HEK293 (cell line): ENCODE measurements around the gene PARP9.

ENCODE experiments used
- CTCF ChIA-PET: fragments of 350-600 bp; formaldehyde crosslinking; extraction: SDS; loops from one replicate; lab custom pipeline; 2021; ENCODE audit warnings: antibody characterized with exemption; lab: Yijun Ruan, JAX
- POLR2A ChIA-PET: fragments of 300-600 bp; formaldehyde crosslinking; extraction: SDS; loops from one replicate; lab custom pipeline; 2020; ENCODE audit warnings: antibody characterized with exemption, inconsistent platforms; lab: Yijun Ruan, JAX
- H3K27ac ChIP-seq: fragments of 200-500 bp; sonication (Bioruptor generic); 2 replicates; pipeline ENCODE4 v1.5.1; 2014; ENCODE audit warnings: low read depth, low read length, control low read depth, inconsistent platforms; ENCODE audit errors: extremely low read depth
- H3K36me3 ChIP-seq, 2 experiments: fragments of 200-500 bp in 1 of 2; sonication (Bioruptor generic) in 1 of 2; 1 replicate in 1 of 2; 2 replicates in 1 of 2; pipeline ENCODE4 v1.5.1; 2014 to 2017; ENCODE audit warnings: inconsistent platforms in 2 of 2, low read length in 2 of 2; ENCODE audit not compliant: control insufficient read depth in 2 of 2, insufficient read depth in 1 of 2
- H3K4me1 ChIP-seq: fragments of 200-500 bp; sonication (Bioruptor generic); 2 replicates; pipeline ENCODE4 v1.5.1; 2014; ENCODE audit warnings: mild to moderate bottlenecking, low read length, inconsistent platforms; ENCODE audit not compliant: control insufficient read depth, insufficient read depth
- H3K4me3 ChIP-seq: 2 replicates; pipeline ENCODE4 v1.5.1; 2011; ENCODE audit warnings: low read depth, mild to moderate bottlenecking, control low read depth, low read length, moderate library complexity
- H3K9me3 ChIP-seq: fragments of 200-500 bp; sonication (Bioruptor generic); 2 replicates; pipeline ENCODE4 v1.5.1; 2014; ENCODE audit warnings: low read depth, low read length, inconsistent platforms; ENCODE audit not compliant: control insufficient read depth, insufficient read depth
- BCL11B ChIP-seq: fragments of 450-650 bp; formaldehyde crosslinking; IDR thresholded peaks from 2 replicates; pipeline ENCODE4 v1.5.1; 2016; ENCODE audit warnings: low read depth, missing biosample characterization, missing genetic modification characterization
- EGR2 ChIP-seq: fragments of 450-650 bp; formaldehyde crosslinking; IDR thresholded peaks from 2 replicates; pipeline ENCODE4 v1.5.1; 2016; ENCODE audit warnings: low read depth, missing biosample characterization, missing genetic modification characterization
- GLI4 ChIP-seq: fragments of 450-650 bp; formaldehyde crosslinking; IDR thresholded peaks from 2 replicates; pipeline ENCODE4 v1.5.1; 2016; ENCODE audit warnings: missing biosample characterization, missing genetic modification characterization
- KLF16 ChIP-seq: fragments of 450-650 bp; formaldehyde crosslinking; IDR thresholded peaks from 2 replicates; pipeline ENCODE4 v1.5.1; 2017; ENCODE audit warnings: missing biosample characterization, missing genetic modification characterization
- MEIS1 ChIP-seq: sonication (generic); formaldehyde crosslinking; IDR thresholded peaks from 2 replicates; pipeline ENCODE4 v1.8.1; 2022; ENCODE audit warnings: missing genetic modification reagents, mild to moderate bottlenecking, borderline replicate concordance
- SETDB1 ChIP-seq: IDR thresholded peaks from one replicate; pipeline ENCODE4 v1.6.1; 2017; ENCODE audit warnings: mild to moderate bottlenecking, low read length, moderate library complexity, mixed read lengths; ENCODE audit not compliant: insufficient read length
- TRIM28 ChIP-seq: IDR thresholded peaks from 2 replicates; pipeline ENCODE4 v1.6.1; 2011; ENCODE audit warnings: low read length, control low read depth, borderline replicate concordance
- ZBTB21 ChIP-seq: fragments of 450-650 bp; formaldehyde crosslinking; IDR thresholded peaks from 2 replicates; pipeline ENCODE4 v1.5.1; 2017; ENCODE audit warnings: missing biosample characterization, missing genetic modification characterization
- ZFP3 ChIP-seq: fragments of 450-650 bp; formaldehyde crosslinking; IDR thresholded peaks from 2 replicates; pipeline ENCODE4 v1.5.1; 2016; ENCODE audit warnings: low read depth, missing biosample characterization, missing genetic modification characterization
- ZFP69B ChIP-seq: fragments of 450-650 bp; formaldehyde crosslinking; IDR thresholded peaks from 2 replicates; pipeline ENCODE4 v1.5.1; 2016; ENCODE audit warnings: missing biosample characterization, missing genetic modification characterization
- ZNF140 ChIP-seq: fragments of 450-650 bp; formaldehyde crosslinking; IDR thresholded peaks from 2 replicates; pipeline ENCODE4 v1.5.1; 2016; ENCODE audit warnings: missing biosample characterization, missing genetic modification characterization
- ZNF16 ChIP-seq: fragments of 450-650 bp; formaldehyde crosslinking; IDR thresholded peaks from 2 replicates; pipeline ENCODE4 v1.5.1; 2016; ENCODE audit warnings: low read depth, missing biosample characterization, missing genetic modification characterization
- ZNF19 ChIP-seq: fragments of 450-650 bp; formaldehyde crosslinking; IDR thresholded peaks from 2 replicates; pipeline ENCODE4; 2016; ENCODE audit warnings: missing biosample characterization, missing genetic modification characterization, low read depth
- ZNF2 ChIP-seq: fragments of 450-650 bp; formaldehyde crosslinking; IDR thresholded peaks from 2 replicates; pipeline ENCODE4 v1.5.1; 2016; ENCODE audit warnings: missing biosample characterization, missing genetic modification characterization
- ZNF514 ChIP-seq: fragments of 450-650 bp; formaldehyde crosslinking; IDR thresholded peaks from 2 replicates; pipeline ENCODE4 v1.5.1; 2016; ENCODE audit warnings: missing biosample characterization, missing genetic modification characterization
- ZNF544 ChIP-seq: fragments of 450-650 bp; formaldehyde crosslinking; IDR thresholded peaks from 2 replicates; pipeline ENCODE4 v1.5.0; 2017; ENCODE audit warnings: missing biosample characterization, missing genetic modification characterization
- ZNF558 ChIP-seq: fragments of 450-650 bp; formaldehyde crosslinking; IDR thresholded peaks from 2 replicates; pipeline ENCODE4 v1.5.1; 2016; ENCODE audit warnings: missing biosample characterization, missing genetic modification characterization
- ZNF596 ChIP-seq: fragments of 450-650 bp; IDR thresholded peaks from 2 replicates; pipeline ENCODE4 v1.5.0; 2018; ENCODE audit warnings: missing biosample characterization, mild to moderate bottlenecking, missing genetic modification characterization, moderate library complexity
- TF ChIP-seq, protein P1 (sequence below): fragments of 450-650 bp; formaldehyde crosslinking; IDR thresholded peaks from 2 replicates; pipeline ENCODE4 v1.5.1; 2016; ENCODE audit warnings: missing biosample characterization, missing genetic modification characterization
- TF ChIP-seq, protein P2 (sequence below): fragments of 450-650 bp; formaldehyde crosslinking; IDR thresholded peaks from 2 replicates; pipeline ENCODE4 v1.5.1; 2016; ENCODE audit warnings: missing biosample characterization, missing genetic modification characterization
- TF ChIP-seq, protein P3 (sequence below): fragments of 450-650 bp; formaldehyde crosslinking; IDR thresholded peaks from 2 replicates; pipeline ENCODE4 v1.5.1; 2016; ENCODE audit warnings: missing biosample characterization, missing genetic modification characterization, borderline replicate concordance

Gene PARP9

DNA sequence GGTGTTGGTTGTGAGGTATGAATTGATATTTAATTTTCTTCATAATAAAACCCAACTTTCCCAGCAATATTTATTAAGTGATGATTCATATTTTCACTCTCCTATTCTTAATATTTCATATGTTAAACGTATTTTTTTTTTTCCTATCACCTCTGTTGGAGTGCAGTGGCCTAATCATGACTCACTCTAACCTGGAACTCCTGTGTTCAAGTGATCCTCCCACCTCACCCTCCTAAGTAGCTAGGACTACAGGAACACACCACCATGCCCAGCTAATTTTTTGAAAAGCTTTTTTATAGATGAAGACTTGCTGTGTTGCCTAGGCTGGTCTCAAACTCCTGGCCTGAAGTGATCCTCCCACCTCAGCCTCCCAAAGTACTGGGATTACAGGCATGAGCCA lies 22.0 kb upstream of the PARP9 start:
- POLR2A ChIA-PET: no interaction called here
- Histone ChIP-seq H3K36me3 (no peaks in the 10 kb centered on the region), H3K27ac (no peak overlapping the region), H3K4me1 (no peaks in the 10 kb centered on the region), H3K4me3 (no peak overlapping the region), H3K9me3 (no peaks in the 10 kb centered on the region)
- CTCF ChIA-PET: interaction anchor here (0.6 kb wide), 2 partner anchors 481 to 1871 kb away, joined by 3 read pairs; no protein-coding TSS in a partner anchor
- no peak for TF ChIP-seq ZBTB21 (tag by site-specific recombination)
- TF ChIP-seq EGR2 (tag by site-specific recombination): no peak
- TF ChIP-seq MEIS1: no peak
- TF ChIP-seq, protein P1, sequence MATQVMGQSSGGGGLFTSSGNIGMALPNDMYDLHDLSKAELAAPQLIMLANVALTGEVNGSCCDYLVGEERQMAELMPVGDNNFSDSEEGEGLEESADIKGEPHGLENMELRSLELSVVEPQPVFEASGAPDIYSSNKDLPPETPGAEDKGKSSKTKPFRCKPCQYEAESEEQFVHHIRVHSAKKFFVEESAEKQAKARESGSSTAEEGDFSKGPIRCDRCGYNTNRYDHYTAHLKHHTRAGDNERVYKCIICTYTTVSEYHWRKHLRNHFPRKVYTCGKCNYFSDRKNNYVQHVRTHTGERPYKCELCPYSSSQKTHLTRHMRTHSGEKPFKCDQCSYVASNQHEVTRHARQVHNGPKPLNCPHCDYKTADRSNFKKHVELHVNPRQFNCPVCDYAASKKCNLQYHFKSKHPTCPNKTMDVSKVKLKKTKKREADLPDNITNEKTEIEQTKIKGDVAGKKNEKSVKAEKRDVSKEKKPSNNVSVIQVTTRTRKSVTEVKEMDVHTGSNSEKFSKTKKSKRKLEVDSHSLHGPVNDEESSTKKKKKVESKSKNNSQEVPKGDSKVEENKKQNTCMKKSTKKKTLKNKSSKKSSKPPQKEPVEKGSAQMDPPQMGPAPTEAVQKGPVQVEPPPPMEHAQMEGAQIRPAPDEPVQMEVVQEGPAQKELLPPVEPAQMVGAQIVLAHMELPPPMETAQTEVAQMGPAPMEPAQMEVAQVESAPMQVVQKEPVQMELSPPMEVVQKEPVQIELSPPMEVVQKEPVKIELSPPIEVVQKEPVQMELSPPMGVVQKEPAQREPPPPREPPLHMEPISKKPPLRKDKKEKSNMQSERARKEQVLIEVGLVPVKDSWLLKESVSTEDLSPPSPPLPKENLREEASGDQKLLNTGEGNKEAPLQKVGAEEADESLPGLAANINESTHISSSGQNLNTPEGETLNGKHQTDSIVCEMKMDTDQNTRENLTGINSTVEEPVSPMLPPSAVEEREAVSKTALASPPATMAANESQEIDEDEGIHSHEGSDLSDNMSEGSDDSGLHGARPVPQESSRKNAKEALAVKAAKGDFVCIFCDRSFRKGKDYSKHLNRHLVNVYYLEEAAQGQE (tag by site-specific recombination): no peak
- TF ChIP-seq ZNF544 (tag by site-specific recombination): no peak
- TF ChIP-seq ZNF140 (tag by site-specific recombination): no peak
- no peak for TF ChIP-seq ZNF596 (tag by site-specific recombination)
- TF ChIP-seq ZNF16 (tag by site-specific recombination): no peak
- TF ChIP-seq ZNF19 (tag by site-specific recombination): no peak
- no peak for TF ChIP-seq ZFP3 (tag by site-specific recombination)
- TF ChIP-seq ZNF2 (tag by site-specific recombination): no peak
- TF ChIP-seq, protein P2, sequence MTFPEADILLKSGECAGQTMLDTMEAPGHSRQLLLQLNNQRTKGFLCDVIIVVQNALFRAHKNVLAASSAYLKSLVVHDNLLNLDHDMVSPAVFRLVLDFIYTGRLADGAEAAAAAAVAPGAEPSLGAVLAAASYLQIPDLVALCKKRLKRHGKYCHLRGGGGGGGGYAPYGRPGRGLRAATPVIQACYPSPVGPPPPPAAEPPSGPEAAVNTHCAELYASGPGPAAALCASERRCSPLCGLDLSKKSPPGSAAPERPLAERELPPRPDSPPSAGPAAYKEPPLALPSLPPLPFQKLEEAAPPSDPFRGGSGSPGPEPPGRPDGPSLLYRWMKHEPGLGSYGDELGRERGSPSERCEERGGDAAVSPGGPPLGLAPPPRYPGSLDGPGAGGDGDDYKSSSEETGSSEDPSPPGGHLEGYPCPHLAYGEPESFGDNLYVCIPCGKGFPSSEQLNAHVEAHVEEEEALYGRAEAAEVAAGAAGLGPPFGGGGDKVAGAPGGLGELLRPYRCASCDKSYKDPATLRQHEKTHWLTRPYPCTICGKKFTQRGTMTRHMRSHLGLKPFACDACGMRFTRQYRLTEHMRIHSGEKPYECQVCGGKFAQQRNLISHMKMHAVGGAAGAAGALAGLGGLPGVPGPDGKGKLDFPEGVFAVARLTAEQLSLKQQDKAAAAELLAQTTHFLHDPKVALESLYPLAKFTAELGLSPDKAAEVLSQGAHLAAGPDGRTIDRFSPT (tag by site-specific recombination): no peak
- no peak for TF ChIP-seq ZFP69B

DNA sequence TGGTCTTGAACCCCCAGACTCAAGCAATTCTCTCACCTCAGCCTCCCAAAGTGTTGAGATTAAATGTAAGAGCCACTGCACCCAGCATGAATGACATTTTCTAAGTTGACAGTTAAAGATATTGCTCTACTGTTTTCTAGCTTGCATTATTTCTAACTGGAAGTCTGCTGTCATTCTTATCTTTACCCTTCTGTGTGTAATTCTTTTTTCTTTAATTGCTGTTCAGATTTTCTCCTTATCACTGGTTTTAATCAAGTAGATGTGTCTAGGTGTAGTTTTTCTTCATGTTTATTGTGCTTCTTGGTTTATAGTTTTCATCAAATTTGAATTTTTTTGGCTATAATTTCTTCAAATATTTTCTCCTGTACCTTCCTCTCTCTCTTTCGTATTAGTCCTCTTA lies 18.3 kb upstream of the PARP9 start:
- H3K4me1 ChIP-seq: no peaks in the 10 kb centered on the region
- H3K9me3 ChIP-seq: no peaks in the 10 kb centered on the region
- POLR2A ChIA-PET: interaction anchor here (0.5 kb wide), 1 partner anchor 24 kb away, joined by 3 read pairs; no protein-coding TSS in a partner anchor
- CTCF ChIA-PET: interaction anchor here (1.1 kb wide), 1 partner anchor 587 kb away, joined by 3 read pairs; no protein-coding TSS in a partner anchor
- H3K4me3 ChIP-seq: no peak overlapping the region
- no peak overlapping the region for H3K27ac ChIP-seq
- peak; percentile 73 for TF ChIP-seq SETDB1
- TF ChIP-seq GLI4: no peak
- H3K36me3 ChIP-seq: no peaks in the 10 kb centered on the region

DNA sequence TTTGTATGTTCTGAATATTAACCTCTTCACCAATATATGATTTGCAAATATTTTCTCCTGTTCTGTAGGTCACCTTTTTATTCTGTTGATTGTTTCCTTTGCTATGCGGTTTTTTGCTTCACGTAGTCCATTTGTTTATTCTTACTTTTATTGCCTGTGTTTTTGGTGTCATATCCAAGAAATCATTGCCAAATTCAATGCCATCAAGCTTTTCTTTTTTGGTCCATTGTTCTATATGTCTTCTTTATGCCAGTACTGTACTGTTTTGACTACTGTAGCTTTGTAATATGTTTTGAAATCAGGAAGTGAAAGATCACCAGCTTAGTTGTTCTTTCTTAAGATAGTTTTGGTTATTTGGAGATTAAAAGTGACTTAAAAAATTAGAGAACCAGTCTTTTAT lies 17.5 kb upstream of the PARP9 start:
- H3K27ac ChIP-seq: no peak overlapping the region
- TF ChIP-seq, protein P3, sequence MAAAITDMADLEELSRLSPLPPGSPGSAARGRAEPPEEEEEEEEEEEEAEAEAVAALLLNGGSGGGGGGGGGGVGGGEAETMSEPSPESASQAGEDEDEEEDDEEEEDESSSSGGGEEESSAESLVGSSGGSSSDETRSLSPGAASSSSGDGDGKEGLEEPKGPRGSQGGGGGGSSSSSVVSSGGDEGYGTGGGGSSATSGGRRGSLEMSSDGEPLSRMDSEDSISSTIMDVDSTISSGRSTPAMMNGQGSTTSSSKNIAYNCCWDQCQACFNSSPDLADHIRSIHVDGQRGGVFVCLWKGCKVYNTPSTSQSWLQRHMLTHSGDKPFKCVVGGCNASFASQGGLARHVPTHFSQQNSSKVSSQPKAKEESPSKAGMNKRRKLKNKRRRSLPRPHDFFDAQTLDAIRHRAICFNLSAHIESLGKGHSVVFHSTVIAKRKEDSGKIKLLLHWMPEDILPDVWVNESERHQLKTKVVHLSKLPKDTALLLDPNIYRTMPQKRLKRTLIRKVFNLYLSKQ (tag by site-specific recombination): no peak
- peak; percentile 6 for TF ChIP-seq SETDB1
- TF ChIP-seq TRIM28: no peak
- no peak for TF ChIP-seq KLF16
- TF ChIP-seq BCL11B: no peak
- TF ChIP-seq ZNF558 (tag by site-specific recombination): no peak
- TF ChIP-seq ZNF514 (tag by site-specific recombination): no peak
- TF ChIP-seq, all 188 proteins: peak for 1
- Histone ChIP-seq H3K36me3 (no peaks in the 10 kb centered on the region), H3K4me1 (no peaks in the 10 kb centered on the region), H3K4me3 (no peak overlapping the region), H3K9me3 (no peaks in the 10 kb centered on the region)
- ChIA-PET CTCF (interaction anchor here (0.5 to 0.6 kb wide), 2 partner anchors 13 to 613 kb away, joined by 3 to 5 read pairs; no protein-coding TSS in a partner anchor), POLR2A (no interaction called here)
